Parathyroid adenoma (tissue), 2 donors: ENCODE results near the gene ACVR1.

ENCODE experiments used
- H2AFZ ChIP-seq: fragments of 300-600 bp; sonication (generic); one replicate; pipeline ENCODE4 v1.7.0; 2017; ENCODE audit warnings: antibody characterized with exemption, mild to moderate bottlenecking
- H3K27ac ChIP-seq: fragments of 300-600 bp; sonication (generic); one replicate; pipeline ENCODE4 v1.7.0; 2017
- H3K27me3 ChIP-seq: fragments of 300-600 bp; sonication (generic); one replicate; pipeline ENCODE4 v1.7.0; 2017; ENCODE audit warnings: low read length; ENCODE audit not compliant: control insufficient read depth, insufficient read depth
- H3K36me3 ChIP-seq: fragments of 300-600 bp; sonication (generic); one replicate; pipeline ENCODE4 v1.7.0; 2017; ENCODE audit warnings: low read length; ENCODE audit not compliant: control insufficient read depth, insufficient read depth
- H3K4me1 ChIP-seq: fragments of 300-600 bp; sonication (generic); one replicate; pipeline ENCODE4 v1.7.0; 2017; ENCODE audit warnings: control low read depth
- H3K4me2 ChIP-seq: fragments of 300-600 bp; sonication (generic); one replicate; pipeline ENCODE4 v1.7.0; 2017; ENCODE audit warnings: low read length
- H3K4me3 ChIP-seq: fragments of 300-600 bp; sonication (generic); one replicate; pipeline ENCODE4 v1.7.0; 2017; ENCODE audit warnings: low read depth, low read length
- H3K79me2 ChIP-seq: fragments of 300-600 bp; sonication (generic); one replicate; pipeline ENCODE4 v1.7.0; 2017; ENCODE audit warnings: control low read depth
- H3K9ac ChIP-seq: fragments of 300-600 bp; sonication (generic); one replicate; pipeline ENCODE4 v1.7.0; 2017; ENCODE audit warnings: mild to moderate bottlenecking
- H3K9me3 ChIP-seq: fragments of 300-600 bp; sonication (generic); one replicate; pipeline ENCODE4 v1.7.0; 2017; ENCODE audit warnings: low read length; ENCODE audit not compliant: control insufficient read depth
- TF ChIP-seq, protein P1 (sequence below): fragments of 300-600 bp; sonication (generic); IDR thresholded peaks from one replicate; pipeline ENCODE4 v1.7.0; 2017; ENCODE audit warnings: antibody characterized with exemption, mild to moderate bottlenecking
- donor health status: primary hyperparathyroidism.

Gene ACVR1

DNA sequence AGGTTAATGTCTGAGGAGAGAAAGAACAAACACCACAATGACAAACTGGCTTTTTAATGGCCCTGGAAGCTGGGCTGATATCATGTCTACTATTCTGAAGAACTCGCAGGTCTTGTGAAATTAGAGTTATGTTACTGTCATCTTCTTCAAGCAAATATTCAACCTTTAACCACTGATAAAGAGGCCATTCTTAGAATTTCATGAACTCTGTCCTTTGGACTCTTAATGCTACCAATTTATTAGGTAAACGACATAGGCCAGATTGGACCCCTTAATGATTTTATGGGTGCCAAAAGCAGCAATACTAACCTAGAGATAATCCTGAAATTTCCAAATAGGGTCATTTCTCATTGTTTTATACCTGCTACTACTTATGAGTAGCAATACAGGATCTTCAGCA lies 138.5 kb downstream of the ACVR1 start:
- TF ChIP-seq, protein P1, sequence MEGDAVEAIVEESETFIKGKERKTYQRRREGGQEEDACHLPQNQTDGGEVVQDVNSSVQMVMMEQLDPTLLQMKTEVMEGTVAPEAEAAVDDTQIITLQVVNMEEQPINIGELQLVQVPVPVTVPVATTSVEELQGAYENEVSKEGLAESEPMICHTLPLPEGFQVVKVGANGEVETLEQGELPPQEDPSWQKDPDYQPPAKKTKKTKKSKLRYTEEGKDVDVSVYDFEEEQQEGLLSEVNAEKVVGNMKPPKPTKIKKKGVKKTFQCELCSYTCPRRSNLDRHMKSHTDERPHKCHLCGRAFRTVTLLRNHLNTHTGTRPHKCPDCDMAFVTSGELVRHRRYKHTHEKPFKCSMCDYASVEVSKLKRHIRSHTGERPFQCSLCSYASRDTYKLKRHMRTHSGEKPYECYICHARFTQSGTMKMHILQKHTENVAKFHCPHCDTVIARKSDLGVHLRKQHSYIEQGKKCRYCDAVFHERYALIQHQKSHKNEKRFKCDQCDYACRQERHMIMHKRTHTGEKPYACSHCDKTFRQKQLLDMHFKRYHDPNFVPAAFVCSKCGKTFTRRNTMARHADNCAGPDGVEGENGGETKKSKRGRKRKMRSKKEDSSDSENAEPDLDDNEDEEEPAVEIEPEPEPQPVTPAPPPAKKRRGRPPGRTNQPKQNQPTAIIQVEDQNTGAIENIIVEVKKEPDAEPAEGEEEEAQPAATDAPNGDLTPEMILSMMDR = no peak
- Histone ChIP-seq H3K9ac (no peak overlapping the region), H2AFZ (no peak overlapping the region), H3K4me3 (no peak overlapping the region), H3K4me2 (no peak overlapping the region), H3K36me3 (no peaks in the 10 kb centered on the region), H3K27ac (no peak overlapping the region), H3K79me2 (no peaks in the 10 kb centered on the region), H3K4me1 (no peaks in the 10 kb centered on the region), H3K27me3 (no peaks in the 10 kb centered on the region), H3K9me3 (no peaks in the 10 kb centered on the region)

DNA sequence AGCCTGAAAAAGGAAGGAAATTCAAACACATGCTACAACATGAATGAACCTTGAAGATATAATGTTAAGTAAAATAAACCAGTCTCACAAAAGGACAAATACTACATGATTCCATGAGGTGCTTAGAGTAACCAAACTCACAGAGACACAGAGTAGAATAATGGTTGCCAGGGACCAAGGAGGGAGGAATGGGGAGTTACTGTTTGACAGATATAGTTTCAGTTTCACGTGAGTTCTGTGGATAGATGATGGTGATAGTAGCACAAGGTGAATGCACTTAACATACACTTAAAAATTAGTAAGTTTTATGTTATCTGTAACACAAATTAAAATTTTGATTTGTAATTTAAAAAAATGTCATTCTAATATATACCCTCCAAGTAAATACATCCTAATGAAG lies 140.6 kb downstream of the ACVR1 start:
- TF ChIP-seq, protein P1 = no peak
- H3K79me2 ChIP-seq = no peaks in the 10 kb centered on the region
- no peak overlapping the region for H2AFZ ChIP-seq
- no peak overlapping the region for H3K4me3 ChIP-seq
- H3K4me1 ChIP-seq = no peaks in the 10 kb centered on the region
- H3K36me3 ChIP-seq = no peaks in the 10 kb centered on the region
- no peaks in the 10 kb centered on the region for H3K27me3 ChIP-seq
- no peak overlapping the region for H3K4me2 ChIP-seq
- no peak overlapping the region for H3K9ac ChIP-seq
- no peaks in the 10 kb centered on the region for H3K9me3 ChIP-seq
- no peak overlapping the region for H3K27ac ChIP-seq

DNA sequence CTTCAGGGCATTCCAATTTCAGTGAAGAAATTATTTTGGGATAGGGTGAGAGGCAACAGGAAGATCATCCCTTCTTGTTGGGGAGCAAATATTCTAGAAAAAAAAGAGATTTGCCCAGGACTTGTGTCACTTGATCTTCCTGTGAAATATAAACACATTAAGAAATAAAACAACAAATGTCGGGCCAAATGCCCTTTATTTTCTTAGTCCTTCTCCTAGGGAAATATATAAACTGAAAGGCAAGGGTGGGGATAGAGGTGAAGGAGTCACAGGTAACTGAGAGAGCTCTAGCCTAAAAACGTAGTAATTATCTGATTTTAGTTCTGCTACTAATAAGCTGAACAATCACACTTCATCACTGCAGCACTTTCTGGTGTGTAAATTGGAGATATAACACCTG lies 142.9 kb downstream of the ACVR1 start:
- Histone ChIP-seq H2AFZ (no peak overlapping the region), H3K79me2 (no peaks in the 10 kb centered on the region), H3K27ac (no peak overlapping the region), H3K36me3 (no peaks in the 10 kb centered on the region), H3K27me3 (no peaks in the 10 kb centered on the region), H3K4me2 (no peak overlapping the region), H3K9me3 (no peaks in the 10 kb centered on the region), H3K4me3 (no peak overlapping the region), H3K9ac (no peak overlapping the region), H3K4me1 (no peaks in the 10 kb centered on the region)
- TF ChIP-seq, protein P1 = no peak

DNA sequence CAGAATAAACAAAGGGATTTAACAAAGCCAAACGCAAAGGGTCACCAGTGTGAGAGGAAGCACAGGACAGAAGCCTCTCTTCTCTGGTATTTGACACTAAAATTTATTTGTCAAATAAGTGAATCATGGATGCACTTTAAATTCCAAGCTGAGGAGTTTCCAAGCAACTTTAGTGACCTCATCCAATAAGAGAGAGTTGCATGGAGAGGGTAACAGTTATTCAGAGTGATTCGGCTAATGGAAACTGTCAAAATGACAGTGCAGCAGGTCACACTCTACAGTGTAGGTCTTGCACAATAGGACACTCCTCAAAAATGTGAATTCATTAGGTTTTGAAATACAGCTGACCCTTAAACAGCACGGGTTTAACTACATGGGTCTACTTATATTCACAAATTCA lies 143.5 kb downstream of the ACVR1 start:
- no peaks in the 10 kb centered on the region for H3K79me2 ChIP-seq
- H3K4me2 ChIP-seq = no peak overlapping the region
- no peaks in the 10 kb centered on the region for H3K36me3 ChIP-seq
- TF ChIP-seq, protein P1 = no peak
- H3K4me1 ChIP-seq = no peaks in the 10 kb centered on the region
- no peaks in the 10 kb centered on the region for H3K27me3 ChIP-seq
- no peaks in the 10 kb centered on the region for H3K9me3 ChIP-seq
- no peak overlapping the region for H2AFZ ChIP-seq
- no peak overlapping the region for H3K9ac ChIP-seq
- no peak overlapping the region for H3K4me3 ChIP-seq
- H3K27ac ChIP-seq = no peak overlapping the region

DNA sequence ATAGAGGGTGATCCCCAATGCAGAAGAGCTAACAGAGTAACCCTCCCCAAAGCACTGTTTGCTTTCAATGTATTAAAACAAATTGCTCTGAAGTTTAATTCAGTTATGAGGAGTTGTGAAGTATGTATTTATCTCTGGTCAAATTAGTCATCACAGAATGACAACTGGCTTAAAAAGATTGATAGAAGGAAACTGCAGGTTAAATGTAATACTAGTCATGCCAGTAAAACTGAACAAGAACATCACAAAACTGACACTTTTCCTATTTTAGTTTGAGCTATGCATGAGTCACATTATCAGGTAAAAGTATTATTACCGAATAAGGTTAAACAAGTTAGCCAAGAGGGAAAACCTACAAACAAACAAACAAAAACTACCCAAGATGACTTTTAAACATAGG lies 148.4 kb downstream of the ACVR1 start:
- Histone ChIP-seq H2AFZ (no peak overlapping the region), H3K9me3 (no peaks in the 10 kb centered on the region), H3K4me1 (no peaks in the 10 kb centered on the region), H3K27me3 (no peaks in the 10 kb centered on the region), H3K36me3 (no peaks in the 10 kb centered on the region), H3K79me2 (no peaks in the 10 kb centered on the region), H3K4me3 (no peak overlapping the region), H3K27ac (no peak overlapping the region), H3K9ac (no peak overlapping the region), H3K4me2 (no peak overlapping the region)
- TF ChIP-seq, protein P1 = no peak
